GM12878 (cell line): ENCODE results near the gene NUBP1. TPM values are rescaled to one million over a fixed set of nuclear protein-coding genes. Genes with fewer than 3 reads are reported as not detected.

Experiments
- CUX1 ChIP-seq: IDR thresholded peaks from 2 replicates; pipeline ENCODE4 v1.6.1; 2012; ENCODE audit warnings: improper control_type of control experiment, low read depth, low read length; ENCODE audit not compliant: insufficient replicate concordance
- NR2C1 ChIP-seq: fragments of 450-650 bp; IDR thresholded peaks from 2 replicates; pipeline ENCODE4 v1.6.1; 2017; ENCODE audit warnings: antibody characterized with exemption, mild to moderate bottlenecking, moderate library complexity
- ZZZ3 ChIP-seq: IDR thresholded peaks from 2 replicates; pipeline ENCODE4 v1.6.1; 2011; ENCODE audit warnings: low read depth; ENCODE audit not compliant: control insufficient read depth, insufficient read length
- polyA plus RNA-seq, 11 experiments: library from polyadenylated mRNA; depleted of rRNA in 4 of 11; unstranded in 6 of 11; stranded (reverse) in 5 of 11; fragments of >200 nt; fragmentation: Nextera tagmentation in 4 of 11; fragmentation: Illumina TruSeq in 1 of 11; extraction: Ambion mirVana in 4 of 11; extraction: Trizol in 1 of 11; gene quantifications; 1 replicate in 1 of 11; 2 replicates in 10 of 11; pipeline versions ENCODE4 v1.2.1 to v1.2.3, GENCODE V29; 2011 to 2016; ENCODE audit warnings: inconsistent platforms in 2 of 11, missing spikeins in 2 of 11, low read depth in 1 of 11
- total RNA-seq, 4 experiments: library from RNA; depleted of rRNA in 3 of 4; stranded (reverse); fragments of >200 nt in 3 of 4; fragmentation: Illumina TruSeq in 1 of 4; extraction: Trizol in 1 of 4; gene quantifications; 2 replicates each; pipeline versions ENCODE4 v1.2.1 to v1.2.3, GENCODE V29; 2013 to 2021

NUBP1 gene
- total and polyA plus RNA-seq, 10 of the 15 experiments (the other 5 are each of a cell fraction or from before 2014, with no cell fraction given), result 31.0 to 74.9 (median 58.3) TPM

DNA sequence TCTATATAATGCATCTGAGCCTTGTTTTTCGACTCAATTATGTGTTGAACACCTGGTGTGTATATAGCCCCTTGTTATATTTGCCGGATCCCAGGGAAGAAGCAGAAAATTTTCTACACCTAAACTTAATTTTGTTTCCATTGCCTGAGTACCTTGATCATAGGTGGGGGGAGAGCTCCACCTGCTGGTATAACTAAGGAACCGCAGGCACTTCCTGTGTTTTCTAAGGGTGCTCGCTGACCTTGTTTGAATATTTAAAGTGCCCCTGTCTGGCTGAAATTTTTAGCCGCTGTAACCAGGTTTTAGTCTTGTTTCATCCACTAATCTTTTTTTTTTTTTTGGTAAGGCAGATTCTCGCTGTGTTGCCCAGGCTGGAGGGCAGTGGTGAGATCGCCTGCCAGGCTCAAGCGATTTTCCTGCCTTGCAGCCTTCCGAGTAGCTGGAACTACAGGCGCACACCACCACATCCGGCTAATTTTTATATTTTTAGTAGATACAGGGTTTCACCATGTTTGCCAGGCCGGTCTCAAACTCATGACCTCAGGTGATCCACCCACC is 6.5 kb upstream of the NUBP1 start (continued):
- TF ChIP-seq CUX1, result no peak
- TF ChIP-seq NR2C1, result no peak
- TF ChIP-seq ZZZ3, result no peak
- TF ChIP-seq, all 136 proteins: peak for 25
